IMR-90 (cell line): Measurements from ENCODE around the gene PCBP3. TPM values are rescaled to one million over a fixed set of nuclear protein-coding genes. Genes with fewer than 3 reads are reported as not detected.

ENCODE experiments used
- ATAC-seq: fragments of 200-7000 bp; cut with Tn5 transposase; 2 replicates; pipeline ENCODE4 v1.9.1; 2020; ENCODE audit warnings: low read depth, mild to moderate bottlenecking, moderate library complexity
- BruUV-seq: library from RNA; stranded (reverse); fragments of 400-500 nt; replicated peaks from 2 replicates; lab custom pipeline; 2021; lab: Mats Ljungman, UMichigan
- CTCF ChIA-PET: fragments of 300-600 bp; formaldehyde crosslinking; extraction: SDS; loops from one replicate; lab custom pipeline; 2021; ENCODE audit warnings: antibody characterized with exemption; lab: Yijun Ruan, JAX
- POLR2A ChIA-PET: fragments of 300-600 bp; sonication (Branson Sonifier 250); formaldehyde crosslinking; loops from one replicate; lab custom pipeline; 2022; ENCODE audit warnings: antibody characterized with exemption; ENCODE audit not compliant: unreplicated experiment; lab: Charles Lee
- DNase-seq: peaks from one replicate; pipeline ENCODE4 v3.0.0; 2013
- H2AFZ ChIP-seq: replicated peaks from 2 replicates; pipeline ENCODE3; 2013; ENCODE audit warnings: low read length, mild to moderate bottlenecking; ENCODE audit not compliant: poor library complexity
- H2AK5ac ChIP-seq: 2 replicates; pipeline ENCODE4 v1.6.1; 2013; ENCODE audit warnings: low read depth, low read length, inconsistent platforms
- H2AK9ac ChIP-seq: replicated peaks from 2 replicates; pipeline ENCODE3; 2013; ENCODE audit warnings: mild to moderate bottlenecking, low read depth, low read length, moderate library complexity; ENCODE audit not compliant: poor library complexity
- H2BK120ac ChIP-seq: 2 replicates; pipeline ENCODE4 v1.6.1; 2013; ENCODE audit warnings: low read depth, low read length, inconsistent platforms
- H2BK15ac ChIP-seq: 3 replicates; pipeline ENCODE4 v1.6.1; 2013; ENCODE audit warnings: low read depth, low read length, inconsistent platforms
- H2BK20ac ChIP-seq: 2 replicates; pipeline ENCODE4 v1.6.1; 2013; ENCODE audit warnings: low read depth, mild to moderate bottlenecking, inconsistent platforms, low read length, moderate library complexity
- H2BK5ac ChIP-seq: 2 replicates; pipeline ENCODE4 v1.6.1; 2013; ENCODE audit warnings: mild to moderate bottlenecking, low read depth, low read length, inconsistent platforms; ENCODE audit not compliant: poor library complexity, severe bottlenecking
- H3K14ac ChIP-seq: replicated peaks from 2 replicates; pipeline ENCODE4 v1.6.1; 2013; ENCODE audit warnings: low read depth, low read length, inconsistent platforms
- H3K18ac ChIP-seq: 2 replicates; pipeline ENCODE4 v1.6.1; 2013; ENCODE audit warnings: low read depth, low read length, control low read depth
- H3K23ac ChIP-seq: 2 replicates; pipeline ENCODE4 v1.6.1; 2013; ENCODE audit warnings: low read depth, low read length, inconsistent platforms
- H3K27ac ChIP-seq: 2 replicates; pipeline ENCODE4 v1.5.1; 2013; ENCODE audit warnings: mild to moderate bottlenecking, control low read depth, low read length; ENCODE audit not compliant: insufficient read depth
- H3K27me3 ChIP-seq: 2 replicates; pipeline ENCODE4 v1.6.1; 2013; ENCODE audit warnings: low read length; ENCODE audit not compliant: control insufficient read depth, insufficient read depth
- H3K36me3 ChIP-seq: 2 replicates; pipeline ENCODE4 v1.6.1; 2013; ENCODE audit warnings: low read length, mixed read lengths; ENCODE audit not compliant: control insufficient read depth, insufficient read depth
- H3K4ac ChIP-seq: 2 replicates; pipeline ENCODE4 v1.6.1; 2013; ENCODE audit warnings: low read depth, low read length, inconsistent platforms
- H3K4me1 ChIP-seq: 2 replicates; pipeline ENCODE4 v1.6.1; 2013; ENCODE audit warnings: low read length, mixed read lengths; ENCODE audit not compliant: control insufficient read depth, insufficient read depth
- H3K4me2 ChIP-seq: 2 replicates; pipeline ENCODE4 v1.6.1; 2013; ENCODE audit warnings: low read depth, mild to moderate bottlenecking, control low read depth, low read length, moderate library complexity
- H3K4me3 ChIP-seq: 2 replicates; pipeline ENCODE4 v1.5.1; 2013; ENCODE audit warnings: low read depth, mild to moderate bottlenecking, control low read depth, low read length, moderate library complexity; ENCODE audit not compliant: insufficient read depth
- H3K56ac ChIP-seq: 2 replicates; pipeline ENCODE4 v1.6.1; 2013; ENCODE audit warnings: low read length, inconsistent platforms; ENCODE audit not compliant: insufficient read depth; ENCODE audit errors: extremely low read depth
- H3K79me1 ChIP-seq, 2 experiments: 2 replicates each; pipeline ENCODE4 v1.6.1; 2013; ENCODE audit warnings: low read length in 2 of 2, inconsistent platforms in 1 of 2, low read depth in 1 of 2
- H3K9ac ChIP-seq: 2 replicates; pipeline ENCODE4 v1.6.1; 2013; ENCODE audit warnings: low read depth, low read length, control low read depth
- H3K9me1 ChIP-seq: 2 replicates; pipeline ENCODE4 v1.6.1; 2013; ENCODE audit warnings: low read length, inconsistent platforms; ENCODE audit not compliant: insufficient read depth
- H3K9me3 ChIP-seq: 2 replicates; pipeline ENCODE4 v1.6.1; 2013; ENCODE audit warnings: low read length; ENCODE audit not compliant: control insufficient read depth, insufficient read depth
- H4K20me1 ChIP-seq: 2 replicates; pipeline ENCODE4 v1.6.1; 2013; ENCODE audit warnings: low read length, inconsistent platforms; ENCODE audit not compliant: insufficient read depth
- H4K5ac ChIP-seq: 2 replicates; pipeline ENCODE4 v1.6.1; 2013; ENCODE audit warnings: mild to moderate bottlenecking, low read depth, low read length, control low read depth
- H4K8ac ChIP-seq, 2 experiments: 2 replicates each; pipeline ENCODE4 v1.6.1; 2013; ENCODE audit warnings: low read depth in 2 of 2, low read length in 2 of 2, control low read depth in 1 of 2, inconsistent platforms in 1 of 2
- H4K91ac ChIP-seq: 2 replicates; pipeline ENCODE4 v1.6.1; 2013; ENCODE audit warnings: low read depth, low read length, inconsistent platforms; ENCODE audit not compliant: insufficient read depth
- MAFK ChIP-seq: IDR thresholded peaks from 2 replicates; pipeline ENCODE4 v1.6.1; 2012; ENCODE audit warnings: low read depth, low read length, improper control_type of control experiment
- NFE2L2 ChIP-seq: fragments of 150-350 bp; IDR thresholded peaks from 2 replicates; pipeline ENCODE4 v1.6.1; 2016; ENCODE audit warnings: low read depth, mild to moderate bottlenecking, low read length
- POLR2A ChIP-seq: IDR thresholded peaks from 2 replicates; pipeline ENCODE4 v1.6.1; 2012; ENCODE audit warnings: mild to moderate bottlenecking, low read depth, low read length
- RAD21 ChIP-seq: IDR thresholded peaks from 2 replicates; pipeline ENCODE4 v1.6.1; 2012; ENCODE audit warnings: low read length, improper control_type of control experiment
- RCOR1 ChIP-seq: IDR thresholded peaks from 2 replicates; pipeline ENCODE4 v1.6.1; 2012; ENCODE audit warnings: mild to moderate bottlenecking, low read length, improper control_type of control experiment; ENCODE audit not compliant: insufficient replicate concordance
- RFX5 ChIP-seq: IDR thresholded peaks from 2 replicates; pipeline ENCODE4 v1.8.0; 2012; ENCODE audit warnings: low read depth, mild to moderate bottlenecking, low read length, moderate library complexity
- SMC3 ChIP-seq: fragments of 150-350 bp; IDR thresholded peaks from 2 replicates; pipeline ENCODE4 v1.6.1; 2016; ENCODE audit warnings: low read depth, mild to moderate bottlenecking, antibody characterized with exemption, low read length, moderate library complexity
- WGBS, 2 experiments: methylation state at CpG; one replicate each; pipeline versions ENCODE4 v1.1.5 to v1.1.7; 2013; ENCODE audit warnings: missing lambda C conversion rate in 2 of 2; ENCODE audit not compliant: insufficient read length in 1 of 2; ENCODE audit errors: extremely low coverage in 2 of 2; 5-methylcytosine and 5-hydroxymethylcytosine counted together
- dilution Hi-C: fragments of 300-500 bp; cut with HindIII; formaldehyde crosslinking; loops from one replicate; pipeline ENCODE4 v1.14.3; 2018; ENCODE audit warnings: low sequenced_read_pairs; ENCODE audit not compliant: unreplicated experiment
- in situ Hi-C: fragments of 300-500 bp; cut with MboI; formaldehyde crosslinking; loops from 3 replicates; pipeline ENCODE4 v1.14.3; 2019; ENCODE audit warnings: low sequenced_read_pairs, inconsistent platforms, mixed read lengths
- intact Hi-C: fragments of 100-400 bp; cut with micrococcal nuclease; formaldehyde crosslinking; loops from 2 replicates; pipeline ENCODE4 v1.10.0; 2022
- polyA plus RNA-seq, 3 experiments: library from polyadenylated mRNA; depleted of rRNA; stranded (reverse); fragments of >200 nt; gene quantifications; 2 replicates each; pipeline ENCODE4 v1.2.3, GENCODE V29; 2012; ENCODE audit warnings: low replicate concordance in 1 of 3
- total RNA-seq: library from RNA; depleted of rRNA; stranded (reverse); fragments of >200 nt; gene quantifications from 2 replicates; pipeline ENCODE4 v1.2.3, GENCODE V29; 2012
- TF ChIP-seq, protein P1 (sequence below): conservative IDR thresholded peaks from 2 replicates; pipeline ENCODE4 v1.5.1; 2012; ENCODE audit warnings: mild to moderate bottlenecking, low read depth, low read length, improper control_type of control experiment
- TF ChIP-seq, protein P2 (sequence below): fragments of 150-350 bp; IDR thresholded peaks from 2 replicates; pipeline ENCODE4 v1.6.1; 2016; ENCODE audit warnings: low read depth, mild to moderate bottlenecking, low read length, moderate library complexity, borderline replicate concordance

Gene PCBP3
- total and polyA plus RNA-seq, 2 of the 4 experiments (the other 2 are of a cell fraction) = 2.9 to 3.9 TPM

DNA sequence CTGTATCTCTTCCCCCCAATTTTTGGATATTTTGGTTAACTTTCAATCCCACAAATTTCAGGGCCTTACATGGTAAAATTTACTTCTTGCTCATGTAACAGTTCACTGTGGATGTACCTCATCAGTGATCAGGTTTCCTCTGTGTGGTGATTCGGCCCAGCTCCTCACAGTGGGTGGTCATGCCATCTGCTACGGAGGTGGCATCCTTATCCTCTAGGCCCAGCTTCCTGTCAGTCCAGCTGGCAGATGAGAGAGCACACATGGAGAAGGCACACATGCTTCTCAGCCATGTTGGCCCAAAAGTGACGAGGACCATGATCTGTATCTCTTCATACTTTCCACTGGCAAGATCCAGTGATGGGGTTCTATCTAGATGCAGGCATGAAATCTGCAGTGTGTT, 27.2 kb downstream of the PCBP3 start:
- no peak overlapping the region for H2AK9ac ChIP-seq
- no peak for DNase-seq
- H2BK120ac ChIP-seq = no peak overlapping the region
- ChIA-PET CTCF (no interaction called here), POLR2A (no interaction called here)
- no peak overlapping the region for H3K14ac ChIP-seq
- 50% methylated on average over 1 of the region's 3 CpGs; no CpG with 5 or more reads in 1 of the 2 experiments for WGBS, 2 experiments
- H3K9me1 ChIP-seq = no peaks in the 10 kb centered on the region; the same call in 1 of the 2 replicates
- H3K18ac ChIP-seq = no peak overlapping the region
- dilution Hi-C loops = no loop called here
- no peak overlapping the region for H4K8ac ChIP-seq
- in situ Hi-C loops = no loop called here
- no peak for TF ChIP-seq RAD21
- TF ChIP-seq RFX5 = no peak
- no peak for TF ChIP-seq POLR2A
- TF ChIP-seq MAFK = no peak
- TF ChIP-seq NFE2L2 = no peak
- no peak for TF ChIP-seq RCOR1
- no peak for TF ChIP-seq SMC3
- TF ChIP-seq, protein P1, sequence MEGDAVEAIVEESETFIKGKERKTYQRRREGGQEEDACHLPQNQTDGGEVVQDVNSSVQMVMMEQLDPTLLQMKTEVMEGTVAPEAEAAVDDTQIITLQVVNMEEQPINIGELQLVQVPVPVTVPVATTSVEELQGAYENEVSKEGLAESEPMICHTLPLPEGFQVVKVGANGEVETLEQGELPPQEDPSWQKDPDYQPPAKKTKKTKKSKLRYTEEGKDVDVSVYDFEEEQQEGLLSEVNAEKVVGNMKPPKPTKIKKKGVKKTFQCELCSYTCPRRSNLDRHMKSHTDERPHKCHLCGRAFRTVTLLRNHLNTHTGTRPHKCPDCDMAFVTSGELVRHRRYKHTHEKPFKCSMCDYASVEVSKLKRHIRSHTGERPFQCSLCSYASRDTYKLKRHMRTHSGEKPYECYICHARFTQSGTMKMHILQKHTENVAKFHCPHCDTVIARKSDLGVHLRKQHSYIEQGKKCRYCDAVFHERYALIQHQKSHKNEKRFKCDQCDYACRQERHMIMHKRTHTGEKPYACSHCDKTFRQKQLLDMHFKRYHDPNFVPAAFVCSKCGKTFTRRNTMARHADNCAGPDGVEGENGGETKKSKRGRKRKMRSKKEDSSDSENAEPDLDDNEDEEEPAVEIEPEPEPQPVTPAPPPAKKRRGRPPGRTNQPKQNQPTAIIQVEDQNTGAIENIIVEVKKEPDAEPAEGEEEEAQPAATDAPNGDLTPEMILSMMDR = no peak
- TF ChIP-seq, protein P2, sequence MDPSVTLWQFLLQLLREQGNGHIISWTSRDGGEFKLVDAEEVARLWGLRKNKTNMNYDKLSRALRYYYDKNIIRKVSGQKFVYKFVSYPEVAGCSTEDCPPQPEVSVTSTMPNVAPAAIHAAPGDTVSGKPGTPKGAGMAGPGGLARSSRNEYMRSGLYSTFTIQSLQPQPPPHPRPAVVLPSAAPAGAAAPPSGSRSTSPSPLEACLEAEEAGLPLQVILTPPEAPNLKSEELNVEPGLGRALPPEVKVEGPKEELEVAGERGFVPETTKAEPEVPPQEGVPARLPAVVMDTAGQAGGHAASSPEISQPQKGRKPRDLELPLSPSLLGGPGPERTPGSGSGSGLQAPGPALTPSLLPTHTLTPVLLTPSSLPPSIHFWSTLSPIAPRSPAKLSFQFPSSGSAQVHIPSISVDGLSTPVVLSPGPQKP = no peak
- H3K27ac ChIP-seq = no peak overlapping the region
- H3K27me3 ChIP-seq = no peaks in the 10 kb centered on the region
- peaks cover 4% of the 10 kb centered on the region; the same call in 1 of the 2 replicates for H3K36me3 ChIP-seq
- no peaks in the 10 kb centered on the region for H3K4me1 ChIP-seq
- no peaks in the 10 kb centered on the region for H4K20me1 ChIP-seq
- no peak overlapping the region for H4K5ac ChIP-seq
- H3K9ac ChIP-seq = no peak overlapping the region
- no peak overlapping the region for H3K4me3 ChIP-seq
- H2AFZ ChIP-seq = peak overlapping the region; percentile 56
- no peak overlapping the region for H3K4ac ChIP-seq
- BruUV-seq = no TSS peak
- H3K23ac ChIP-seq = no peak overlapping the region
- no peak overlapping the region for H2BK5ac ChIP-seq
- H2AK5ac ChIP-seq = no peak overlapping the region
- no peak overlapping the region for H3K4me2 ChIP-seq
- H3K9me3 ChIP-seq = peaks cover 4% of the 10 kb centered on the region; the same call in 1 of the 2 replicates
- intact Hi-C loops = no loop called here
- no peak overlapping the region for H4K91ac ChIP-seq
- no peak overlapping the region for H3K56ac ChIP-seq
- H2BK15ac ChIP-seq = no peak overlapping the region
- H3K79me1 ChIP-seq = no peaks in the 10 kb centered on the region
- H2BK20ac ChIP-seq = no peak overlapping the region
- no peak for ATAC-seq
